ENCODE results near the gene CBLIF.
"Not testable (repeated sequence)": the region's sequence is repeated elsewhere in the genome, so short reads cannot be mapped to it uniquely, and the experiment has no call there.

CBLIF gene

GRCh38 chr11:59845399-59845798 is at the start of gene CBLIF:
Gene CBLIF, minus strand, starts transcription at chr11:59845499. Its CDS starts 46 bp downstream, at chr11:59845453.
- no peak for DNase-seq

DNA sequence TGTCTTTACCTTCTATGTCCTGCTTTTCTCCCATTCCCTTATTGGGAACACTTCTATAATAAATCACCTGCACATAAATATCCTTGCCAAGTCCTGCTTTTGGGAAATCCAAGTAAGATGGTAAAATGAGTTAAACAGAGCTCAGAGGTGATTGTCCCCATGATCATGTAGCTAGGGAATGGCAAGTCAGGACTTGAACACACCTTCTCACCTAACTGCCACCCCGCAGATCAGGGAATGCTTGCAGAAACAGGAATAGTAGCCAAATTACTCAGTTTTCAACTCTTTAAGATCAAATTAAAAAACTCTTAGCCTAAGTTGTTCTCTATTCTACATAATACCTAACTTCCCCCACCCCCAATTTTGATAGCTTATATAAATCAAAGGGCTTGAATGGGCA is 49.3 kb upstream of the CBLIF start:
- no peak for DNase-seq

DNA sequence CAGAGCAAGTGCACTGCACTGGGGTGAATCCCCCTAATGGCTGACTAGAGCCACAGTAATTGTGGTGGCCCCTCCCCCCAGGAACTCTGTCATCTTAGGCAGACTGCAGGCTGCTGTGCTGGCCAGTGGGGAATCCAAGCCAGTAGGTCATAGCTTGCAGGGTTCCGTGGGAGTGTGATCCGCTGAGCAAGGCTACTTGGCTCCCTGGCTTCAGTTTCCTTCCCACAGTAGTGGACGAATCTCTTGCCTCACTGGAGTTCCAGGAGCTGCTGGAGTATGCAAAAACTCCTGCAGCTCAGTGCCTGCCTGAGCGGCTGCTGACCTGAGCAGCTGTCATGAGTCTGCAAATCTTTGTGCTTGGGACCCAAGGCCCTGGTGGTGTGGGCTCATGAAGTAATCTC is 46.5 kb upstream of the CBLIF start:
- no peak for DNase-seq

- DNase-seq = not testable (repeated sequence)
Observed at GRCh38 chr11:59887156-59887555, 41.9 kb upstream of the CBLIF start.

DNA sequence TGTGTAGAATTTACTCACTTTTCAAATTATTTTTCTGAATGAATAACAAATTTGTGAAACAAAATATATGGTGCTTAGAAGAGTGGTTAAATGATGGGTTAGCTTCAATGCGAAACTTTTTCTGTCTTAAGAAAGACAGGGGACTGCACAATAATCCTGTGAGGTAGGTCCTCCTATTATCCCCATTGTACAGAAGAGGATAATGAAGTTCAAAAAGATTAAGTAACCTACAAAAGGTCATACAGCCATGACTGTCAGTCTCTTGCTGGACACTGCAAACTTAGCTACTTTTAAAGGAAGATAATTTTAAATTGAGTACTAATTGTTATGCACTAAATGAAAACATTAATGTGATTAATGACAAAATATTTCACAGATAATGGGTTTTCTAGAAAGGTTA is 38.3 kb upstream of the CBLIF start:
- DNase-seq = no peak

DNA sequence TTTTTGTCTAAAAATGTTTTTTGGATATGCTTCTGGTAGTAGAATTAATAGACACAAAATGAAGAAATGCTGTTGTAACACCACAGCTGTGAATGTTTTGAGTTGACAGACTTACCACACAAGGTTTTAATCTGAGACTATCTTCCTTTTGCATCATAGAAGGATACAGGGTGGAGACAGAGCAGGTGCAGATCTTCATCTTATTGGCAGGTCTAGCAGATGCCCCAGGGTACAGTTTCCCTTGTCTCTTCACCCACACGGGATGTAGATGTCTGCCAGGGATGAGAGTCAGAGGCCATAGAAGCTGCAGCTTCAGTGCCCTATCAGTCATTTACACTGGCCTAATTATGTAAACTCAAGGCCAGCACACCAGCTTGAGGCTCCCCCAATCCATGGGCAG is 34.3 kb upstream of the CBLIF start:
- DNase-seq = no peak

DNA sequence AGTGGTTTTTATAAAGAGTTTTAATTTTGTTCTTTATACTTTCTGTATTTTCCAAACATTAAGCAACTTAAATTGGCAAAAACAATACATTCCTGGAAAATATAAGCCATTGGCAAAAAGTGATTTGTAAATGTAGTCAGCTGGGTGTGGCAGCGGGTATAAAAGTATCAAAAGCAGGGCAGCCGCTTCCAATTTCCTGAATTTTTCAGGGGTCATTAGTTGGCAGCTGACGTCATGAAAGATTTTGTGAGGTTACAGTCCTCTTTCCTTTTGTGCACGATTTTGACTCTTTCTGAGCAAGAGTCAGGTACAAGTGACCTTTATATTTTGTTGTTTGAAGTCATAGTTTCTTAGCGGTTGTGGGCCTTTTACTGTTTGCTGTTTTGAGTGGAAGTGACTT is 33.3 kb upstream of the CBLIF start, which contains the start of gene OOSP3:
OOSP3 (plus strand) TSS at position 208 of the 400 bp plus-strand sequence; CDS start at position 235, 27 bp downstream.
- no peak for DNase-seq

DNA sequence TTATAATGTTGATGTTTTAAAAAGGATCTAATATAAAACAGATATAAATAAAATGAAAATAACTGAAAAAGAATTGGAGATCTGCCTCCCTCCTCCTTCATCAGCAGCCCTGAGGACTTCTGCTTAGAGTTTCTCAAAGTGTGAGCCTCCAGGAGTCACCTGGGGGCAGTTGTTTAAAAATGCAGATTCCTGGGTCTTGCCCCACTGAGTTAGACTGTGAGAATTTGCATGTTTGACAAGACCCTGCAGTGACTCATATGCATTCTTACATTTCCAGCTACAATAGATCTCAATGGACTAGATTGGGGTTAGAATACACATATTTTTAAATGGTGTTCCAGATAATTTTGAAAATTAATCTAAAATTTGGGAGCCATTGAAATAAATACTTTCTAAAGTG is 32.5 kb upstream of the CBLIF start:
- DNase-seq = no peak

DNA sequence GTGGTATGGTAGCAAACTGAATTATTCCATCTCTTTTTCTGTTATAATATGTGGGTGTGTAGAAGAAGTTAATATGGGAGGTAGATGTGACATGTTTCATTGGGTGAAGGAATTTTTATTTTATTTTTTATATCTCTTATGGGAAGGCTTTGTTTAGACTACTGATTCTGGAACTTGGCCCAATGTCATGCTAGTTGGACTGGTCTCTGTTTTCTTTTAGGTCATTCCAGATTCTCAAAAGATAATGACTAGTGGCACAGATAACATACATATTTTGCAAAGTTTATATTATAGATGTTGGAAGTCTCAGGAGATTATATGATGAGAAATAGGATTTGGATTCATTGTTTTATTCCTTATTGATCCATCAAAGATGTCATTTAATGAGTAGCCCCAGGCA is 32.0 kb upstream of the CBLIF start:
- no peak for DNase-seq

DNA sequence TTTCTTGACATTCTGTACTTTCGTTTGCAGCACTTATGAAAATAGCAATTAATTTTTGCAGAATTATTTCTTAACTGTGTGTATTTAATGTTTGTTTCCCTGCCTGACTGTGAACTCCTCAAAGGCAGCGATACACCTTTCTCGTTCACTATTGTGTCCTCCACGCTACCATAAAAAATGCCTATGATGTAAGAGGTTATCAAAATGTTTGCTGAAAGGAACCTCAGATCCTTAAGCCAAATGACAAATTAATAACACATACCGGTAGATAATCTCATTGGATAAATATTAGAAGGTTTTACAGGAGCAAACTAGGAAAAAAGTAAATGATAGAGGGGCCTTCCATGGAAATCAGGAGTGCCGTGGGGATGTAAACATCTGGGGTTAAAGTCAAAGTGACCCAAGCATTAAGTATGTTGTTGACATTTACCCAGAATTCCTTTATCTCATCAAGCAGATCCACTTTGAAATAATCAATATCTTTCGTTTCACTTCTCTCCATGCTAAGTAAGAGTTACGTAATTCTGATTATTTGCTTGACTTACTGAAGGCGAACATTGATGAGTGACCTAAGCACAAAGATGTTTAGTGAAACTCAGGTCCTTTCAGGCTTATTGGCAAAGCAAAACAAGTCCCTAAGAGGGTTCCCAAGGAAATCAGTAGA is 30.7 kb upstream of the CBLIF start:
- no peak for DNase-seq

GRCh38 chr11:59872076-59872475 is 26.8 kb upstream of the CBLIF start:
- no peak for DNase-seq

DNA sequence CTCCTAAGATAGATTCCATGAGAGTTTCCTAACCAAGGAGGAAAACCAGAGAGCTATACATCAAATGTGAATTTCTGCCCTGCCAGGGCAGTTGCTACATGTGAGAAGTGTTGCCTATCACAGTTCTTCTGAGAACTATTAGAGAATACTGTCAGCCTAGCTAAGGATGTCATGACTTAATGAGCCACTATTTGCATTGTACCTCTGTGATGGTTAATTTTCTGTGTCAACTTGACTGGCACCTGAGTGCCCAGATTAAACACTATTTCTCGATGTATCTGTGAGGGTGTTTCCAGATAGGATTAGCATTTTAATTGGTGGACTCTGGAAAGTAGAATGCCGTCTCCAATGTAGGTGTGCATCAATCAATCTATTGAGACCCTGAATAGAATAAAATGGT is 22.6 kb upstream of the CBLIF start:
- no peak for DNase-seq

DNA sequence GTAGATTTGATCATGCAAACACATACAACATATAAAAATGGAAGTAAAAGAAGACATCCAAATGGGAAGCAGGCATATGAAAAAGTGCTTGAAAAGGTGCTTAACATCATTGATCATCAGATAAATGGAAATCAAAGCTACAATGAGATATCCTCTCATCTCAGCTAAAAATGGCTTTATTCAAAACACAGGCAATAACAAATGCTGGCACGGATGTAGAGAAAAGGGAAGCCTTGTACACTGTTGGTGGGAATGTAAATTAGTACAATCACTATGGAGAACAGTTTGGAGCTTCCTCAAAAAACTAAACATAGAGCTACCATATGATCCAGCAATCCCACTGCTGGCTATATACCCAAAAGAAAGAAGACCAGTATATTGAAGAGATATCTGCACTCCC is 21.5 kb upstream of the CBLIF start:
- DNase-seq = no peak

- DNase-seq = no peak
Observed at GRCh38 chr11:59866397-59866796, 21.1 kb upstream of the CBLIF start, which contains the start of gene TCN1. Gene TCN1, minus strand, starts transcription at chr11:59866487. Its CDS starts 17 bp downstream, at chr11:59866470.

DNA sequence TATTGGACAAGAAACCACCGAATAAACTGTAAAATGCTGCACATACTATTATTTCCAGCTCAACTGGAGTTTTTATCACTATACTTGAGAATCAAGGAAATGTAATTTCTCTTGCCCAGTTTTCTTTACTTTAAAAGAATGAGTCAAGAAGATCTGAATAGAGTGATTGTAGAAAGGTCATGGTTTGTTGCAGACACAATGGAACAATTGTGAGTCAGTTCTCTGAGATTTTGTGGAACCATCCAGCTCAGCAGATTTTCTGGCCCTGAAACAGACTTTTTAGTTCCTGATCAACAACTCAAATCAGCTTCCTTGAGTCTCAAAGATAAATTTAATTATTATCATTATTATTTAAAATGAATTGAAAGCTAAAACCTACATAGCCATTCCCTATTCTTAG is 19.7 kb upstream of the CBLIF start:
- DNase-seq = no peak

- no peak for DNase-seq
Observed at GRCh38 chr11:59862252-59862651, 17.0 kb upstream of the CBLIF start.

GRCh38 chr11:59859673-59860072 is 14.4 kb upstream of the CBLIF start:
- no peak for DNase-seq

- peak in 1 of 2 donors; percentile 2 for DNase-seq
Observed at GRCh38 chr11:59857439-59858434, 12.4 kb upstream of the CBLIF start.

DNA sequence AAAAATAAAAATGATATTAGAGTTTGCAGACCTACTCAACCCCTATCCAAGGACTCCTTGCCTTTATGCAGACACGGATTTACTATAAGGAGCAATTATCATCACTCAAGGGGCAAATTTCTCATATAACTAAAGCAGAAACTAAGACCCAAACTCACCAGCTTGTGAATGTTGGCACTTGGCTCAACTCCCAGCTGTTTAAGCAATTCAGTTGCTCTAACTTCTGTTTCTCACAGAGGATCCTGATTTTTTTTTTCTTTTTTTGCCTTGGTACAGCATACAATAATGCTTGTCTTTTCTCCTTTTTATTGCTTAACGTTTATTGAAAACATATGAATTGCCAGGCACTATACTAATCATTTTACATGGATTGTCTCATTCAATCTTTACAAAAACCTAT is 9.6 kb upstream of the CBLIF start:
- DNase-seq = no peak

DNA sequence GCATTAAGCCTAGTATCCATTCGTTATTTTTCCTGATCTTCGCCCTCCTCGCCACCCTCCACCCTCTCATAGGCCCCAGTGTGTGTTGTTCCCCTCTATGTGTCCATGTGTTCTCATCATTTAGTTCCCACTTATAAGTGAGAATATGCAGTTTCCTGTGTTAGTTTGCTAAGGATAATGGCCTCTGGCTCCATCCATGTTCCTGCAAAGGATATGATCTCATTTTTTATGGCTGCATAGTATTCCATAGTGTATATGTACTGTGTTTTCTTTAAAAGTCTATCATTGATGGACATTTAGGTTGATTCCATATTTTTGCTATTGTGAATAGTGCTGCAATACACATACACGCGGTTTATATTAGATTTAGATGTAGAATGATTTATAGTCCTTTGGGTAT is 6.1 kb upstream of the CBLIF start:
- DNase-seq = not testable (repeated sequence)

- not testable (repeated sequence) for DNase-seq
Observed at GRCh38 chr11:59849551-59849950, 4.3 kb upstream of the CBLIF start.

GRCh38 chr11:59849129-59849528 is 3.8 kb upstream of the CBLIF start:
- no peak for DNase-seq

DNA sequence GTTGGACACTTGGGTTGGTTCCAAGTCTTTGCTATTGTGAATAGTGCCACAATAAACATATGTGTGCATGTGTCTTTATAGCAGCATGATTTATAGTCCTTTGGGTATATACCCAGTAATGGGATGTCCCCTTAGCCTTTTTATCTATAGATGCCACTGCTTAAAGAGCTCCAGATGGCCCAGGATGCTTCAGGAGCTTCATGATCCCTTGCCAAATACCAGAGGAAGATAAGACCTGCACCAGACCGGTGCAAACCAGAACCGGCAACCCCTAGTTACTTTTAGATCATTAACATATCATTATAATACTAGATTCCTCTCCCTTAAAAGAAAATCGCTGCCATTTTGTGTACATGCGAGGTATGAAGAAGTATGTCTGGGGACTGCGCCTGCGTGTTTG is 3.1 kb upstream of the CBLIF start:
- DNase-seq = not testable (repeated sequence)

GRCh38 chr11:59847626-59848025 is 2.3 kb upstream of the CBLIF start:
- DNase-seq = no peak
